Measurements from ENCODE around the gene SORCS1.

GRCh38 chr10:106615081-106615480 is 549.4 kb downstream of the SORCS1 start:
- TF ChIP-seq CTCF (conservative IDR thresholded peaks at IDR 0.05 in 1 of 2, IDR thresholded peaks at IDR 0.05 in 1 of 2; ENCODE audit: low read depth in 1 of 2, low read length in 2 of 2) = no peak
- no peak for TF ChIP-seq EZH2 (IDR thresholded peaks at IDR 0.05; ENCODE audit: low read length, missing control alignments)
